SK-N-MC (cell line): ENCODE data around the gene ZNF618.

ENCODE experiments used
- DNase-seq: peaks from one replicate; pipeline ENCODE4 v3.0.0-alpha.2; 2011; ENCODE audit warnings: low read depth, low spot score
- H3K27ac ChIP-seq: fragments of 200-600 bp; sonication (generic); 2 replicates; pipeline ENCODE4 v1.5.1; 2016; ENCODE audit warnings: mixed run types
- H3K36me3 ChIP-seq: fragments of 200-600 bp; sonication (generic); 2 replicates; pipeline ENCODE4 v1.6.1; 2017; ENCODE audit warnings: antibody characterized with exemption, low read length, mixed read lengths; ENCODE audit not compliant: insufficient read depth
- H3K4me3 ChIP-seq: fragments of 200-600 bp; sonication (generic); 2 replicates; pipeline ENCODE4 v1.5.1; 2016
- H3K9ac ChIP-seq: fragments of 200-600 bp; sonication (generic); 2 replicates; pipeline ENCODE4 v1.8.0; 2017; ENCODE audit warnings: mixed run types, mixed read lengths; ENCODE audit not compliant: insufficient read length
- H3K9me3 ChIP-seq: fragments of 200-600 bp; sonication (generic); 2 replicates; pipeline ENCODE4 v1.6.1; 2017; ENCODE audit warnings: low read depth, mild to moderate bottlenecking, antibody characterized with exemption, low read length, moderate library complexity, mixed read lengths
- EZH2 ChIP-seq: fragments of 200-600 bp; sonication (generic); IDR thresholded peaks from one replicate; pipeline ENCODE4 v1.6.1; 2017; ENCODE audit warnings: antibody characterized with exemption
- FOXP2 ChIP-seq: optimal IDR thresholded peaks from 2 replicates; pipeline ENCODE3; 2011; ENCODE audit warnings: mild to moderate bottlenecking, moderate library complexity; ENCODE audit not compliant: insufficient read depth; ENCODE audit errors: extremely low read length, control extremely low read depth
- POLR2AphosphoS5 ChIP-seq: IDR thresholded peaks from 2 replicates; pipeline ENCODE4 v1.6.1; 2012; ENCODE audit warnings: mild to moderate bottlenecking, low read depth, low read length, borderline replicate concordance

ZNF618 gene

DNA sequence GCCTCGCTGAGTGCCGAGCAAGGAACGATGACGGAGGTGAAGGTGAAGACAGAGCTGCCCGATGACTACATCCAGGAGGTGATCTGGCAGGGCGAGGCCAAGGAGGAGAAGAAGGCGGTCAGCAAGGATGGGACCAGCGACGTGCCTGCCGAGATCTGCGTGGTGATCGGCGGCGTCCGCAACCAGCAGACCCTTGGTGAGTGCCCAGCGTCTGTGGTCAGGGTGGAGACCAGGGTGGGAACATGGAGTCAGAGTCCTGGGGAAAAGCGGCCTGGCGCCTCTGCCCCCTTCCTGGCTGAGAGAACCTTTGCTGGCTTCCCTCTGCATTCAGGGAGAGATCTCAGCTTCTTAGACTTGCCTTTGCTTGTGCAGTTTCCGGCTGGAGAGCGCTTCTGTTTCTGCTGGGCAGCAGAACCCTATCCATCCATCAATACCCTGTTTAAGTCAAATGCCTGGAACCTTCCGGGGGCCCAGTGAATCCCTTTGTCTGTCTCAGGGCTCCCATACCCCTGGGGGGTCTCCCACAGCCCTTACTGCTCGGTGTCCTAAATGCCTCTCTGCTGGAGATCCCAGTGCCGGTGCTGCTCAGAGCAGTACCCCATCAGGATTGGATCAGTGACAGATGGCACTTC lies 112.4 kb downstream of the ZNF618 start:
- no peaks in the 10 kb centered on the region for H3K9me3 ChIP-seq
- H3K36me3 ChIP-seq, result no peaks in the 10 kb centered on the region; the same call in 1 of the 2 replicates
- no peak overlapping the region for H3K27ac ChIP-seq
- no peak overlapping the region for H3K4me3 ChIP-seq
- no peak overlapping the region for H3K9ac ChIP-seq
- TF ChIP-seq FOXP2, result no peak
- DNase-seq, result no peak

DNA sequence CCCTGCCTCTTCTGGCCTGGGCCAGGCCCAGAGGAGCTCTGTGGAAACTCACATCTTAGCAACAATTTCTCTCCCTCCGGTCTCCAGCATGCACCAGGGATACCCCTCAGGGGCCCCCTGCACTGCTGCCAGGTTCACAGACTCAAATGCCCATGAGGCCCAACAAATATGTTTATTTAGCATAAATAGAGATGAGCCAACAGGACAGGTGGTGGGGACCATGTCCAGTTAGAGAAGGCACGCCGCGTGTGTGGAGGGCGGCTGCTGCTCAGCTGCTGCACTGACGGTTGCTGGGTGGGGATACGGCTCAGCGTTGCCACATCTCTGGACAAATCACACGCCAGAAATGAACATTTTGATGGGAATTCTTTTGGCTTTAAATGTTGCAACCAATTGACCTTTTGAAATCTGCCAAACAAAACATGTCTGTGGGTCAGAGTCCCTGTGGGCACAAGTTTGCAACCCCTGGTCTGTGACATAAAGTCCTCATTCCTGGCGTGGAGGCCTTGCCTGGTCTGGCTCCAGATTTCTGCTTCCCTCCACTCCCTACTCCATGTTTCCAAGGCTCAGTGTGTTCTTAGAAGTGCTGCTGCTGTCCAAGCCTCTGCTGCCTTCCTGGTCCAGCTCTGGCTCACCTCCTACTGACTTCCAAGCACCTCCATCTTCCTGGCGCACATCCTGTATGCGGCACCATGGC lies 113.1 kb downstream of the ZNF618 start:
- H3K27ac ChIP-seq, result no peak overlapping the region
- no peaks in the 10 kb centered on the region for H3K9me3 ChIP-seq
- H3K36me3 ChIP-seq, result no peaks in the 10 kb centered on the region; the same call in 1 of the 2 replicates
- H3K9ac ChIP-seq, result no peak overlapping the region
- DNase-seq, result no peak
- no peak overlapping the region for H3K4me3 ChIP-seq
- TF ChIP-seq FOXP2, result no peak
- TF ChIP-seq EZH2, result no peak
- no peak for TF ChIP-seq POLR2AphosphoS5

DNA sequence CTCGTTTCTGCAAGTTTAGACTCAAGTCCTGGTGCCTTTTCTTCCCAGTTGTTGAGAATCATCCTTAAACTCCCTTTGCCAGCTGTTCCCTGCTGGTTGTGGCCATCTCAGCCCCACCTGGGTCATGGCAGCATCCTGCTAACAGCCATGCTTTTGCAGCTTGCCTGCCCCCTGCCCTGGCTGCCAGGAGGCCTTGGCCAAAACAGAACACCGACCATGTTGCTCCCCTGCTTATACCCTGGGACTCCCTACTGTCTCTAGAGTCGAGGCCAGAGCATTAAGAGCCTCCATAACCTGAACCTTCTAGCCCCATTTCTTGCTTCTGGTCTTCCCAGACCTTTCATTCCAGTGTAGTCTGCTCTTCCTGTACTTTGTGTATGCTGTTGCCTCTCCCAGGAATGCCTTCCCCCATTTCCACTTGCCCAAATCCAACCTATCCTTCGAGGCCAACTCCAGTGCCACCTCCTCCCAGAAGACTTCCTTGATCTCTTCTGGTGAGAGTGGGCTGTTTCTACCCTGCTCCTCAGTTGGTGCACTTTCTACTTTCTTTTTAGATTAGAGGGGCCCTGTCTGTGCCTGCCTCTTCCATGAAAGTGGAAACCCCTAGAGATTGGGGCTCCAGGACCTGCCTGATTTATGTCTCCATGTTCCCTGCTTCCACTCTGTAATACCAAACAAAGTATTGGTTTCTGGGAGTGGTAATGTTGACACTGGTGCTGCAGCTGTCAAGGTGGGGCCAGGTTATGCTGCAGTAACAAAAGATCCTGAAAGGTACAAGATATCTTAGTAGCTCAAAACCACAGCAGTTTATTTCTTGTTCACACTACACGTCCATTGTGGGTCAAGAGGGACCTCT lies 113.8 kb downstream of the ZNF618 start:
- Histone ChIP-seq H3K4me3 (no peak overlapping the region), H3K27ac (no peak overlapping the region), H3K9ac (no peak overlapping the region), H3K36me3 (no peaks in the 10 kb centered on the region; the same call in 1 of the 2 replicates), H3K9me3 (no peaks in the 10 kb centered on the region)
- DNase-seq, result no peak
- TF ChIP-seq FOXP2 (no peak), POLR2AphosphoS5 (no peak), EZH2 (no peak)

DNA sequence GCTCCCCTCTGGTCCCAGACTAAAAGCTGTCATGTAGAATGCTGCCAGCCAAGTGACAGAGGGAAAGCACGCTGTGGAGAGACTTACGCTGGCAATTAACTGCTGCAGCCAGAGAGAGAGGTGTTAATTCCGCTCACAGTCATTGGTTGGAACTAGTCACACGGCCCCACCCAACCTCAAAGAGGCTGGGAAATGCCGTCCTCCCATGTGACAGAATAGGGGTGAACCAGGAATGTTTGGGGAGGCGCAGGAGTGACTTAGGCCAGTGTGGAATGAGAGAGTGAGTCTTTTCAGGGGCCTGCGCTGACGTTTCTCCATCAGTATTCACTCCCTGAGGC lies 114.4 kb downstream of the ZNF618 start:
- TF ChIP-seq POLR2AphosphoS5 (no peak), FOXP2 (no peak), EZH2 (no peak)
- no peak overlapping the region for H3K27ac ChIP-seq
- no peaks in the 10 kb centered on the region for H3K9me3 ChIP-seq

DNA sequence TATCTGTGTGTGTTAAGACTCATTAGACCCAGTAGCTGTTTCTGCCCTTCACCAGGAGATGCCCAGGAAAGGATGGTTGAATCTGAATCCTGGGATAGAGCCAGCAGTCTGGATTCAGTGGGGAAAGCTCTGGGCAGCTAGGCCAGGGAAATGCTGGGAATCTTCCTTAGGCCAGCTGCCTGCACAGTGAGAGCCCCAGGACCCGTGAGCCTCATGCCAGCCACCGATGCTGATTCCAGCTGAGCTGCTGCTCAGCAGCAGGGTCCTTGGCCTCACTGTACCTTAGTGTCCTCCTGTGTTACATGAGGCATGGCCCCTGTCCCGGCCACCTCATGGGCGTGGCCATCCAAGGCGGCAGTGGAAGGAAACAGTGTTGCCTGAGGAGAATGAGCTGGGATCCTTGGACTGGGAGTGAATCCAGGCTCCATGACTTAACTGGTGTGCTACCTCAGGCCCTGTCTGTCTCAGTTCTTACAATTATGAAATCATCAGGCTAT lies 114.9 kb downstream of the ZNF618 start:
- DNase-seq, result no peak
- TF ChIP-seq POLR2AphosphoS5 (no peak), FOXP2 (no peak), EZH2 (no peak)
- no peak overlapping the region for H3K27ac ChIP-seq
- H3K9me3 ChIP-seq, result no peaks in the 10 kb centered on the region
- no peak overlapping the region for H3K4me3 ChIP-seq
- H3K36me3 ChIP-seq, result no peaks in the 10 kb centered on the region; the same call in 1 of the 2 replicates
- no peak overlapping the region for H3K9ac ChIP-seq

More for the DNA sequence above, 114.4 kb downstream of the ZNF618 start:
- H3K4me3 ChIP-seq, result no peak overlapping the region
- no peak for DNase-seq
- no peak overlapping the region for H3K9ac ChIP-seq
- H3K36me3 ChIP-seq, result no peaks in the 10 kb centered on the region; the same call in 1 of the 2 replicates

DNA sequence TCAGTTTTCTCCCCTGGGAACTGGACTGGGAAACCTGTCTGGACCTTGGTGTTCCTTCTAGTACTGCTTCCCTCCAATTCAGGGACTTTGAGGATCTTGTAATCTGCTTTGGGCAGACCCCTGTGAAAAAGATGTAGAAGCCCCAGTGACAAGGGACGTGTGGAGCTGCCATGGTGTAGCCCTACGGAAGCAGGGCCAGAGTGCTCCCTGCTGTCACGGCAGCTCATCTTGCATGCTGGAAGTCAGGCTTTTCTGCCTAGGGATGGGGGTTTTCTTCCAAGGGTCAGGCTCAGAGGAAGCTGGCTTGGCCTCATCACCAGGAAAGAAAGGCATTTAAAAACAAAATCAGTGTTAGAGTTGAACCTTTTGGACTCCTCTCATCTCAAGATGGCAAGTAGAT lies 115.6 kb downstream of the ZNF618 start:
- Histone ChIP-seq H3K4me3 (no peak overlapping the region), H3K36me3 (no peaks in the 10 kb centered on the region; the same call in 1 of the 2 replicates), H3K27ac (no peak overlapping the region), H3K9ac (no peak overlapping the region), H3K9me3 (no peaks in the 10 kb centered on the region)
- no peak for DNase-seq
- TF ChIP-seq EZH2 (no peak), POLR2AphosphoS5 (no peak), FOXP2 (no peak)

DNA sequence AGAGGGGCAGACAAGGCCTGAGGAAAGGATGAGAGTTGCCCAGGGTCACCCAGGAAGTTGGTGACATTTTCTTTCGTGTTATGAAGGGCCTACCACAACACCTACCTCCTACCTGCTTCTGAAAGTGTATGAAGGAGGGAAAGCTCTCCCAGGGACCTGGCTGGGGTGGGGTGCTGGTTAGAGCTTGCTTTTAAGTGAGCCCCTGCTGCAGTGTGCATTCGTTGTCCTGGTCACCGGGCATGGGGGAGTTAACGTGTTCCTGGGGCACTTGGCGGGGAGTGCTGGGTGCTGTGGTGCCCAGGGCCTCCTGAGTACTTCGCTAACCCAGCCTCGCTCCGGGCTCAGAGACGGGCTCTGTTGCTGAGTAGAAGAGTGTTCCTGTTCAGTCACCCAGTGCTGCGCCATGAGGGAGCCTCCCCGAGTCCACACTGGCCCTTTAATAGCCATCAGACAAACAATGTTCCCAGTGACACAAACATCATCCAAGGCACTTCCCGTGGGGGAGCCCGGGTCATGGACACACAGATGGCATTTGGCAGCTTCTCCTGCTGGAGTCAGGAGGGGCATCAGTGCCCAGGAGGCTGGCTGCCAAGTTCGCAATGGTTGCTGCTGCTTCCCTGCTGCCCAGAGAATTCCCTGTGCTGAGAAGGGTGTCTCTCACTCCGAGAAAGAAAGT lies 116.3 kb downstream of the ZNF618 start:
- Histone ChIP-seq H3K27ac (no peak overlapping the region), H3K36me3 (no peaks in the 10 kb centered on the region; the same call in 1 of the 2 replicates), H3K4me3 (no peak overlapping the region), H3K9ac (no peak overlapping the region), H3K9me3 (no peaks in the 10 kb centered on the region)
- TF ChIP-seq EZH2 (no peak), FOXP2 (no peak), POLR2AphosphoS5 (no peak)
- no peak for DNase-seq
